Naive B cell (primary cell): Measurements from ENCODE around the gene PTPRT. TPM values are rescaled to one million over a fixed set of nuclear protein-coding genes. Genes with fewer than 3 reads are reported as not detected.
A peak's percentile ranks its signal among the peaks of the same experiment; 100 is the strongest.

ENCODE experiments used
- ATAC-seq, 2 donors: fragments of 150-1000 bp; cut with Tn5 transposase; 2 replicates each; pipeline ENCODE4 v1.10.0; 2021; ENCODE audit warnings: low read depth in 2 of 2, mild to moderate bottlenecking in 2 of 2, moderate library complexity in 2 of 2
- DNase-seq: peaks from one replicate; pipeline ENCODE4 v3.0.0; 2022
- H3K27ac Mint-ChIP-seq, 6 donors: one replicate each; pipeline ENCODE4 v1.8.0; 2020 to 2022; ENCODE audit warnings: mild to moderate bottlenecking in 6 of 6, mixed read lengths in 6 of 6, moderate library complexity in 5 of 6, inconsistent platforms in 2 of 6
- H3K27me3 Mint-ChIP-seq, 3 donors: one replicate each; pipeline ENCODE4 v1.8.0; 2021 to 2022; ENCODE audit warnings: mixed read lengths in 3 of 3, mild to moderate bottlenecking in 1 of 3
- H3K36me3 Mint-ChIP-seq, 2 donors: one replicate each; pipeline ENCODE4 v1.8.0; 2020 to 2022; ENCODE audit warnings: mixed read lengths in 2 of 2, inconsistent platforms in 1 of 2, mild to moderate bottlenecking in 1 of 2
- H3K4me1 Mint-ChIP-seq, 3 donors: one replicate each; pipeline ENCODE4 v1.8.0; 2020 to 2022; ENCODE audit warnings: mixed read lengths in 3 of 3, inconsistent platforms in 1 of 3, mild to moderate bottlenecking in 1 of 3, moderate library complexity in 1 of 3
- H3K4me3 Mint-ChIP-seq, 8 donors: one replicate each; pipeline ENCODE4 v1.8.0; 2020 to 2022; ENCODE audit warnings: mild to moderate bottlenecking in 8 of 8, mixed read lengths in 8 of 8, moderate library complexity in 8 of 8, inconsistent platforms in 2 of 8
- H3K9me3 Mint-ChIP-seq, 7 donors: one replicate each; pipeline ENCODE4 v1.8.0; 2020 to 2022; ENCODE audit warnings: mixed read lengths in 7 of 7, mild to moderate bottlenecking in 5 of 7, inconsistent platforms in 2 of 7, moderate library complexity in 1 of 7
- polyA plus RNA-seq, 6 donors: library from polyadenylated mRNA; unstranded; fragments of 300-500 nt; fragmentation: Illumina TruSeq; gene quantifications; one replicate each; pipeline ENCODE4 v1.2.3, GENCODE V29; 2021; ENCODE audit warnings: low read depth in 6 of 6

PTPRT gene
- polyA plus RNA-seq, 6 donors from 2014 or later, result not detected

- H3K4me3 Mint-ChIP-seq, result no peak overlapping the region
- H3K27ac Mint-ChIP-seq, result no peak overlapping the region
- H3K4me1 Mint-ChIP-seq, result no peaks in the 10 kb centered on the region
- no peaks in the 10 kb centered on the region for H3K36me3 Mint-ChIP-seq
- no peak for ATAC-seq
- H3K9me3 Mint-ChIP-seq, result peaks cover 0 to 7% (median 0%) of the 10 kb centered on the region in 7 donors
- no peak for DNase-seq
- H3K27me3 Mint-ChIP-seq, result no peaks in the 10 kb centered on the region
Measured at GRCh38 chr20:42492290-42492689, 697.4 kb downstream of the PTPRT start.

GRCh38 chr20:42485556-42485955 is 704.1 kb downstream of the PTPRT start:
- ATAC-seq, result no peak
- Mint-ChIP-seq H3K9me3 (peaks cover 0 to 6% (median 4%) of the 10 kb centered on the region in 7 donors), H3K4me1 (no peaks in the 10 kb centered on the region), H3K27ac (no peak overlapping the region), H3K4me3 (no peak overlapping the region), H3K27me3 (no peaks in the 10 kb centered on the region), H3K36me3 (no peaks in the 10 kb centered on the region)
- no peak for DNase-seq

- no peak overlapping the region for H3K27ac Mint-ChIP-seq
- H3K9me3 Mint-ChIP-seq, result peaks cover 0 to 6% (median 4%) of the 10 kb centered on the region in 7 donors
- no peaks in the 10 kb centered on the region for H3K27me3 Mint-ChIP-seq
- no peak overlapping the region for H3K4me3 Mint-ChIP-seq
- no peaks in the 10 kb centered on the region for H3K4me1 Mint-ChIP-seq
- no peak for DNase-seq
- H3K36me3 Mint-ChIP-seq, result no peaks in the 10 kb centered on the region
- ATAC-seq, result no peak
Measured at GRCh38 chr20:42484790-42485375, 704.8 kb downstream of the PTPRT start.

- H3K27me3 Mint-ChIP-seq, result no peaks in the 10 kb centered on the region
- H3K27ac Mint-ChIP-seq, result no peak overlapping the region
- ATAC-seq (no peak), DNase-seq (no peak)
- no peaks in the 10 kb centered on the region for H3K36me3 Mint-ChIP-seq
- no peaks in the 10 kb centered on the region for H3K4me1 Mint-ChIP-seq
- no peak overlapping the region for H3K4me3 Mint-ChIP-seq
- H3K9me3 Mint-ChIP-seq, result peaks cover 0 to 6% (median 4%) of the 10 kb centered on the region in 7 donors
Measured at GRCh38 chr20:42484335-42484734, 705.4 kb downstream of the PTPRT start.

GRCh38 chr20:42483730-42484303 is 705.9 kb downstream of the PTPRT start:
- Mint-ChIP-seq H3K27ac (no peak overlapping the region), H3K4me1 (no peaks in the 10 kb centered on the region), H3K9me3 (peaks cover 0 to 9% (median 4%) of the 10 kb centered on the region in 7 donors), H3K4me3 (no peak overlapping the region), H3K27me3 (no peaks in the 10 kb centered on the region), H3K36me3 (no peaks in the 10 kb centered on the region)
- ATAC-seq (no peak), DNase-seq (no peak)

GRCh38 chr20:42482808-42483207 is 706.9 kb downstream of the PTPRT start:
- no peaks in the 10 kb centered on the region for H3K36me3 Mint-ChIP-seq
- no peaks in the 10 kb centered on the region for H3K27me3 Mint-ChIP-seq
- no peak for ATAC-seq
- no peaks in the 10 kb centered on the region for H3K4me1 Mint-ChIP-seq
- H3K27ac Mint-ChIP-seq, result no peak overlapping the region
- DNase-seq, result no peak
- peaks cover 0 to 14% (median 4%) of the 10 kb centered on the region in 7 donors for H3K9me3 Mint-ChIP-seq
- no peak overlapping the region for H3K4me3 Mint-ChIP-seq

GRCh38 chr20:42475773-42476172 is 713.9 kb downstream of the PTPRT start:
- Mint-ChIP-seq H3K4me1 (no peaks in the 10 kb centered on the region), H3K36me3 (no peaks in the 10 kb centered on the region), H3K27ac (no peak overlapping the region), H3K27me3 (no peaks in the 10 kb centered on the region), H3K9me3 (peaks cover 0 to 17% (median 4%) of the 10 kb centered on the region in 7 donors), H3K4me3 (no peak overlapping the region)
- ATAC-seq (no peak), DNase-seq (no peak)

GRCh38 chr20:42474646-42475045 is 715.1 kb downstream of the PTPRT start:
- ATAC-seq (no peak), DNase-seq (no peak)
- H3K4me1 Mint-ChIP-seq, result no peaks in the 10 kb centered on the region
- H3K9me3 Mint-ChIP-seq, result peaks cover 0 to 17% (median 6%) of the 10 kb centered on the region in 7 donors
- H3K27ac Mint-ChIP-seq, result no peak overlapping the region
- H3K27me3 Mint-ChIP-seq, result peaks cover 0 to 6% (median 0%) of the 10 kb centered on the region in 3 donors
- no peaks in the 10 kb centered on the region for H3K36me3 Mint-ChIP-seq
- no peak overlapping the region for H3K4me3 Mint-ChIP-seq

- Mint-ChIP-seq H3K36me3 (no peaks in the 10 kb centered on the region), H3K9me3 (peaks cover 0 to 13% (median 5%) of the 10 kb centered on the region in 7 donors), H3K4me1 (no peaks in the 10 kb centered on the region), H3K27ac (no peak overlapping the region), H3K27me3 (peaks cover 0 to 6% (median 0%) of the 10 kb centered on the region in 3 donors), H3K4me3 (no peak overlapping the region)
- DNase-seq, result no peak
- no peak for ATAC-seq
Measured at GRCh38 chr20:42472198-42472597, 717.5 kb downstream of the PTPRT start.

- H3K9me3 Mint-ChIP-seq, result peaks cover 0 to 8% (median 0%) of the 10 kb centered on the region in 7 donors
Measured at GRCh38 chr20:42461965-42462593, 727.6 kb downstream of the PTPRT start.

GRCh38 chr20:42461291-42461690 is 728.4 kb downstream of the PTPRT start:
- Mint-ChIP-seq H3K27ac (no peak overlapping the region), H3K4me3 (peak overlapping the region in 1 of 8 donors; percentile 44), H3K36me3 (no peaks in the 10 kb centered on the region), H3K9me3 (peaks cover 0 to 8% (median 0%) of the 10 kb centered on the region in 7 donors), H3K4me1 (no peaks in the 10 kb centered on the region), H3K27me3 (no peaks in the 10 kb centered on the region)
- ATAC-seq, result no peak
- no peak for DNase-seq

More at GRCh38 chr20:42461965-42462593, 727.6 kb downstream of the PTPRT start:
- ATAC-seq (no peak), DNase-seq (no peak)
- no peaks in the 10 kb centered on the region for H3K36me3 Mint-ChIP-seq
- no peak overlapping the region for H3K27ac Mint-ChIP-seq
- H3K4me3 Mint-ChIP-seq, result no peak overlapping the region
- no peaks in the 10 kb centered on the region for H3K27me3 Mint-ChIP-seq
- H3K4me1 Mint-ChIP-seq, result no peaks in the 10 kb centered on the region

- no peaks in the 10 kb centered on the region for H3K4me1 Mint-ChIP-seq
- DNase-seq, result no peak
- H3K9me3 Mint-ChIP-seq, result peaks cover 0 to 11% (median 4%) of the 10 kb centered on the region in 7 donors
- H3K36me3 Mint-ChIP-seq, result no peaks in the 10 kb centered on the region
- no peak overlapping the region for H3K27ac Mint-ChIP-seq
- no peak overlapping the region for H3K4me3 Mint-ChIP-seq
- ATAC-seq, result no peak
- H3K27me3 Mint-ChIP-seq, result peaks cover 0 to 7% (median 0%) of the 10 kb centered on the region in 3 donors
Measured at GRCh38 chr20:42447270-42447669, 742.4 kb downstream of the PTPRT start.

GRCh38 chr20:42444799-42445198 is 744.9 kb downstream of the PTPRT start:
- ATAC-seq (no peak), DNase-seq (no peak)
- no peaks in the 10 kb centered on the region for H3K36me3 Mint-ChIP-seq
- no peaks in the 10 kb centered on the region for H3K27me3 Mint-ChIP-seq
- H3K9me3 Mint-ChIP-seq, result peaks cover 0 to 12% (median 2%) of the 10 kb centered on the region in 7 donors
- H3K4me3 Mint-ChIP-seq, result no peak overlapping the region
- no peaks in the 10 kb centered on the region for H3K4me1 Mint-ChIP-seq
- no peak overlapping the region for H3K27ac Mint-ChIP-seq

- no peaks in the 10 kb centered on the region for H3K27me3 Mint-ChIP-seq
- peaks cover 0 to 12% (median 2%) of the 10 kb centered on the region in 7 donors for H3K9me3 Mint-ChIP-seq
- no peaks in the 10 kb centered on the region for H3K4me1 Mint-ChIP-seq
- no peak overlapping the region for H3K4me3 Mint-ChIP-seq
- no peak for ATAC-seq
- H3K36me3 Mint-ChIP-seq, result no peaks in the 10 kb centered on the region
- H3K27ac Mint-ChIP-seq, result no peak overlapping the region
- DNase-seq, result no peak
Measured at GRCh38 chr20:42443200-42443599, 746.5 kb downstream of the PTPRT start.
